RKO (cell line): ENCODE measurements around the gene LONRF3.
A peak's percentile ranks its signal among the peaks of the same experiment; 100 is the strongest.
"Not testable (repeated sequence)": the region's sequence is repeated elsewhere in the genome, so short reads cannot be mapped to it uniquely, and the experiment has no call there.

Experiments
- DNase-seq: peaks from one replicate; pipeline ENCODE4 v3.0.0-alpha.2; 2016; ENCODE audit warnings: low spot score

Gene LONRF3

DNA sequence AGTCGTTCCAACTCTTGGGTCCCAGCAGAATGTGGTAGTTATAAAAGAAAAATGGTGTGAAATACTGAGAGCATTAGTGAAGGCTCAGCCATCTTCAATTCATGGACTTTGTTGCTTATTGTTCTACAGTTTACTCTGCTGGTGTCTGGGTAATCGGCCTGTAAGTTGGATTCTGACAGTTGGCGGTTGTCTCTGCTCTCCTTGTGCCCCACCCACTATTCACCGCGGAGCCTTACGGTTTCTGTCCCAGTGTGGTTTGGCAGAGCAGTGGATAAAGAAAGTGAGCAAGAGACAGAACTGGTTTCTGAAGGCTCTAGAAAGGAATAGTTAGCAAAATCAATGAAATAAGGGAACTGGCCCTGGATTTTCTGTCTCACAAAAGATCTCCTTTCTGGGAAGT is 9.1 kb downstream of the LONRF3 start:
- DNase-seq = no peak

DNA sequence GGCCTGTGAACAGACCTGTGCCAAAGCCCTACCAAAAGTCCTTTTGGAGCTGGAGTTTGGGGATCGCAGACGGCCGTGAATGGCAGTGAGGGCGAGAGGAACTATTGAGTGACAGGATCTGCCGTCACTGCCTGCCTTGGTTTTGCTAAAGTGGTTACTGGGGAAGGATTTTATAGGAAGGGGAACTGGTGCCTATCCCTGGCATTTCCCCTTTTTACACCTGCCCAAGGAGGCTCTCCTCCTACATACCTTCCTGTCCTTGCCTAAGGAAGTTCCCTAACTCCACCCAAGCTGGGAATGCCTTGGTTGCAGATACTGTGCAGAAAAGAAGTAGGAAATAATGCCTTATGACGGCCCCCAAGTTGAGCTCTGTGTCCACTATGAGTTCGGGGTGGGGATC is 14.5 kb downstream of the LONRF3 start:
- no peak for DNase-seq

DNA sequence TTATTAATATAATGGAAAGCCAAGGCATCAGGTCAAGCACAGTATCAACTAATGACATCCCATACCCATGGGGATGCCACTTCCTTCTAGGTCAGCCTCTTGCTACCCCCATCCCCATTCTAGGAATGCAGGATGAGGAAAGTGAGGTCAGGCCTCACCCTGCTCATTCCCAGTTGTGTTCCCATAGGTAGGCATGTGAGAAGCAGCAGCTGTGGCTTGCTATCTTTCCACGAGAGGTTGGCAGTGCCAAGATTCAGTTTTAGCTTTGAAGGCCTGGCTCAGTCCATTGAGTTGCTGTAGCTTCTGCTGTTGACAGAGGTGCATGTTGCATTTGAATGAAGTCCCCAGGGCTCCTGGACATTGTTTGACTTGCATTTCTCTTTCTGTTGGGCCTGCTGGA is 15.5 kb downstream of the LONRF3 start:
- DNase-seq = no peak

DNA sequence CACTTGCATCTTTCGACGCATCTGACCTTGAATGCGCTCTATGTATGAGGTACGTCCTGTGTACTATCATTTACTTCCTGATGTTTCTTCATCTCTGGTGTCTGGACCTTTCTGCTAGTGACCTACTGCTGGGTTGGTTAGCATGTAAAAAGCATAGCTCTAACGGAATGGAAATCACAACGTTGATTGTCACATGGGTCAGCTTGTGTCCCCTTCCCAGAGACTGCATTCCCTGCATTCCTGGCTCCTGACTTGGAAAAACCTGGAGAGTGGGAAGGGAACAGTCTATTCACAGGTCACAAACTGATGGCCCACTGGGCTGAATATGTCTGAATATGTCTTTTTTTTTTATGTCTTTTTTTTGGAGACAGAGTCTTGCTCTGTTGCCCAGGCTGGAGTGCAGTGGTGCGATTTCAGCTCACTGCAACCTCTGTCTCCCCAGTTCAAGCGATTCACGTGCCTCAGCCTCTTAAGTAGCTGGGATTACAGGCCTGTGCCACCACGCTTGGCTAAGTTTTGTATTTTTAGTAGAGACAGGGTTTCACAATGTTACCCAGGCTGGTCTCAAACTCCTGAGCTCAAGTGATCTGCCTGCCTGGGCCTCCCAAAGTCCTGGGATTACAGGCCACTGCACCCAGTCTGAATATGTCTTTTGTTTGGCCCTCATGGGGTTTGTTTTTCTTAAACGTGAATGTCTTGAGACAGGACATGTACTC is 16.3 kb downstream of the LONRF3 start:
- DNase-seq = no peak

DNA sequence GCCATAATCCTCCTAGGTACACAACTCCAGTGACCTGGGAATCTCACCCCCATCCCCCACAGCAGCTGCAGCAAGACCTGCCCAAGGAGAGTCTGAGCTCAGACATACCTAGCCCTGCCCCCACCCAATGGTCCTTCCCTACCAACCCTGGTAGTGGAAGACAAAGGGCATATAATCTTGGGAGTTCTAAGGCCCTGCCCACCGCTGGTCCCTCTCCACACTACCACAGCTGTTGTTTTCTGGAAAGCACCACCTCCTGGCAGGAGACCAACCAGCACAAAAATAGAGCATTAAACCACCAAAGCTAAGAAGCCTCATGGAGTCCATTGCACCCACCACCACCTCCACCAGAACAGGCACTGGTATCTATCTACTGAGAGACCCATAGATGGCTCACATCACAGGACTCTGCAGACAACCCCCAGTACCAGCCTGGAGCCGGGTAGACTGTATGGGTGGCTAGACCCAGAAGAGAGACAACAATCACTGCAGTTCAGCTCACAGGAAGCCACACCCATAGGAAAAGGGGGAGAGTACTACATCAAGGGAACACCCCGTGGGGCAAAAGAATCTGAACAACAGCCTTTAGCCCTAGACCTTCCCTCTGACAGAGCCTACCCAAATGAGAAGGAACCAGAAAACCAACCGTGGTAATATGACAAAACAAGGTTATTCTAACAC is 18.2 kb downstream of the LONRF3 start:
- DNase-seq = not testable (repeated sequence)

DNA sequence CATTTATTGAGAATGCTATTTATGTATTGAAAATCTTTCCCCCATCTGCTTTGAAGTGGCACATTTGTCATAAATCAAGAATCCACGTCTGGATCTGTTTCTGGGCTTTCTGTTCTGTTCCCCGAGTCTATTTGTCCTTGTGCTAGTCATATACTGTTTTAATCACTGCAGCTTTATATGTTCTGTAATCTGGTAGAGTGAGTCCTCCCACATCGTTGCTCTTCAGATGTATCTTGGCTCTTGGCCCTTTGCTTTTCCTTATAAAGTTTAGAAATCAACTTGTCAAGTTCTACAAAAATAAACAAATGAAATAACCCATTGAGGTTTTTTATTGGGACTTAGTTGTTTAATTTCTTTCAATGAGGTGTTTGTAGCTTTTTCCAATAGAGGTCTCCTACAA is 29.0 kb downstream of the LONRF3 start:
- no peak for DNase-seq

DNA sequence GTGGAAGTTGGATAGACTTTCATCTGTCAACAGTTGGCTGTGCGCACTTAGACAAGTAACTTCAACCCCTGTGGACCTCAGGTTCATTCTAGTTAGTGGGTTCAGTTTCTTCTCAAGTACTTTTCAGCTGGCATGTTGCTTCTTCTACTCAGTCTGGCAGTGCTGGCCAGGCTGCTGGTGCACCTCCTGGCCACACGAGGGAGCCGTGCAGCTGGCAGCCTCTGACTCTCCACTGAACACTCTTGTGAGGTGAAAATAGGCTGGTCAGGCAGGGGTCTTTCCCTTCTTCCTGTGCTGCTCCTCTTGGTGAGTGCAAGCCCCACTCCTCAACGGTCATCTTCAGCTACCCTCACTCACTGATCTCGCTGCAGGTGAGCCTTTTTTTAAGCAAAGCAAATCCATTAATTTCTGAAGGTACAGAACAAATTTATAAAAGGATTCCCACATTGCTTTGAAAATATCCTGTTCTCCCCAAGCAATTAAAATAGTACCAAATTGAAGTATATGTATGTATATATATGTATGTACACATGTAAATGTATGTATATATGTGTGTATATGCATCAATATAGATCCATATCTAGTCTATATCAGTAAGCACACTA is 30.6 kb downstream of the LONRF3 start:
- DNase-seq = peak; percentile 68

DNA sequence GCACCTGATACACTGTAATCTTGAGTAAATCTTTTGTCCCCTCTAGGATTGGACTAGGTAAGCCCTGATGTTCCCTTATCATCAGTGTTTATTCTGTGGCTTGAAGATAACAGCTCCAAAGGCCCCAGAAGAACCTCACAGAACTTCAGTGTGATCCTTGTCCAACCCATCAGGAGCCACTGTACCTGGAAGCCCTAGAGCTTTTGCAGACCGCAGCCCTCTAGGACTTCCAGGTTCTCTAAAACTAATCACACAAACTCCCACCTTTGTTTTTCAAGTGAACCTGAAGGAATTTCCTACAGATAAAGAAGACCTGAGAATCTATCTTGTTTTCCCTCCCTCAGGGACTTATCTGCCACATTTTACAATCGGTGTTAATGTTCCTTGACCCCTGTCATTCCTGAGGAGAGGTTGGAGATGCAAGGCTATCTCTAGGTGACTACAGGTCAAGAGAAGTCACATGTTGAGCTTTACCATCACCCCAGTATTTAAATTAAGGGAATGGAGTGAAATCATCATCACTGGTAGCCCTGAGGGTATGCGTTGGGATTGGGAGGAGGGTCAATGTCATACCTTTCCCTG is 32.9 kb downstream of the LONRF3 start:
- DNase-seq = no peak

DNA sequence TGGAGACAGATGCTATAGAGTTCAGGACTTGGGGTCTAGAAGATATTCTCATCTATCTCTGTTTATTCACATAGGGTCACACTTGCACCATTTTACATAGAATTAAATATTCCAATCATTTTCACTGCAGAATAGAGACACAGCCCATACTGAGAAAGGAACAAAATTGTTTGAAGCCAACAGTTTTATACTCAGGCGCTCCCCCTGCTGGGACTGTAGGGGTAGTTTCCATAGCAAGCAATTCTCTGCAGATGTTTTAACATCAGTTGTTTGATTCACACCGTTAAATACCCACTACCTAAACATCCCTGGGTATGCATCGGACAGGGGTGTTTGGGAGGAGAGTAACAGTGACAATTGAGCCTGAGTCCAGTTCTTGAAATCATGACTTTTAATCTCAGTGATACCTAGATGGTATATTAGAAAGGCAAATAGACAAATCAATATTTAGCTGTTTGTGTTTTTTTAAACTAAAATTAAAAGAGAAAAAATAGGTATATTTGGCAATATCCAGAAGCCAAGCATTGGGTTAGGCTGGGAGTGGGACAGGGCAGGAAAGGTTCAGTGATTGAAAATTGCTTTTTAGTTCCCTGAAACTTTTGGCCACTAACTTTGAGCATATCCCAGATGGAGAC is 33.8 kb downstream of the LONRF3 start:
- peak; percentile 50 for DNase-seq

DNA sequence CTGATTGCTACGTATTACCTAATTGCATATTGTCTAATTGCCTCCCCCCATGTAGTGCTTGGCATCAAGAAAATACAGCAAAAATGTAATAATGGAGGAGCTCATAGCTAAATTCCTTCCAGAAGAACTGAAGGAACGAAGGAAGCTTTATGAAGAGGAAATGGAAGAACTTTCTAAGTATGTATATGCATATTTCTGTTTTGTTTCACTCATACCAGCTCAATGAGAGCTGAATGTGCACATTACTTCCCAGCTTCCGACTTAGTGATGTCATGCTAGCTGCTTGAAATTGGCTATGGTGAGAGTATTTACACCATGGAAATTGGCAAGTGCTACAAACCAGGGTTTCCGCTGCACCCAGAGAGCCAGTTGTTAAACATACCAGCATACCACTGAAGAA is 34.7 kb downstream of the LONRF3 start:
- no peak for DNase-seq

DNA sequence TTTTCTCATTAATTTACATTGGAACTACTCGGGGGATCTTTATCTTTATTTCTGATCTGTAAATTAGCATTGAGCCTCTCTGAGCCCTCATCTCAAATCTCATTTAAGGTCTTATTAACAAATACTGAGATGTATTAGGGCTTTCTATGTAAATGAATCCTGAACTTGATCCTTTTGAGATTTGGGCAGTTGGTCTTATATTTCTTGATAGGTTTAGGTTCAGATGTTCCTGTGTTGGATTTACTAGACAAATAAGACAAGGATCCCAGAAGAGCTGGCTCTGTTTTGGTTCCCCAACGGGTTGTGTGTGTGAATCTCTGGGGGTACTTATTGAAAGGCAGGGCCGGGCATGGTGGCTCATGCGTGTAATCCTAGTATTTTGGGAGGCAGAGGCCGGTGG is 36.1 kb downstream of the LONRF3 start:
- no peak for DNase-seq

DNA sequence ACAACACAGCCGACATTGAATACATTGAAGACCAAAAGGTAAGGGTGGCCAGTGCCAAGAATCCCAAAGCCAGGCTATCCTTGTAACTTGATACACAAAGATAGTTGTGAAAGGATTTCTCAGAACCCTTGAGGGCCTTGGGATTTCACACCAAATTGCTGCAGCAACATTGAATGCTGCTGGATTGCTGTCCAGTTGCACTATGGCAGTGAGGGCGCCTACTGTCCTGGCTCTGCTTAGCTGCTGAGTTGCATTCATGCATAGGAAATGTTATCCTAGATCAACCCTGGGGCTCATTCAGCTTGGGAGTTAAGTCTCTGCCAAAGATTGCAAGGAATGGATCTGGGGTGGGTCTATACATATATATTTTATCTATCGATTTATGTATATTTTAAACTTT is 38.7 kb downstream of the LONRF3 start:
- DNase-seq = no peak

DNA sequence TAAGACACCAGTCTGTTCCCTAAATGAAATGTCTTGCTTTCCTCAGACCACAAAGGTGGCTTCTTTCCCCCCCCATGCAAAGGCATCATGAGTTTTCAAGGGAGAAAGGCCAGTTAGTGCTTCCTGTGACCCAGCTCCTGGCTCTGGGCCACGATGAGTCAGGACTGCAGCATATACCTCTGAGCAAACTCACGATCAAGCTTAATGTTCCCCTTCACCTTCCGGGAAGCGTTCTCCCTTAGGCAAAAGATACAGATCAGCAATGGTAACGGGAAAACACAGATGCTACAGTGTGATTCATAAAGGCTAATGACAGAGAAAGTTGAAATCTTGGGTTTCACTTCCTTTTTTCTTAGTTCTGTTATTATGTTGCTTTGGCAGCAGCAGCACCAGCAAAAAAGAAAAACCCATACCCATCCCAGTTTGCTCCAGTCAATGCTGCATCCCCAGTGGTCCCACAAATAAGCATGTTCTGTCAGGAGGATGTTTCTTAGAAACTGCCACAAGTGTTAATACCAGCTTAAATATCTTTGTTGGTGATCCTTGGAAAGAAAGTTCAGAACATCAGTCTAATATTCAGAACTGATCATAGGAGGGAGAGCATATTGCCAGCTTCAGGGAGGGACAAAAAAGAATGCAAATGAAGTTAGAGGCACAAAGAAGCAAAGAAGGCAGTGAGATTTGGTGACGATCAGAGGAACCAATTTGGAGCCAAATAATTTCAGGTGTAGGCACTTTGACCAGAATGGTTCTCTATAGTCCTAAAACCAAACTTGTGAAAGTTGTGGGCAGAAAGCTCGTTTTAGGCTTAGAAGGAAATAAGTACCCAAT is 41.2 kb downstream of the LONRF3 start:
- DNase-seq = peak; percentile 89

DNA sequence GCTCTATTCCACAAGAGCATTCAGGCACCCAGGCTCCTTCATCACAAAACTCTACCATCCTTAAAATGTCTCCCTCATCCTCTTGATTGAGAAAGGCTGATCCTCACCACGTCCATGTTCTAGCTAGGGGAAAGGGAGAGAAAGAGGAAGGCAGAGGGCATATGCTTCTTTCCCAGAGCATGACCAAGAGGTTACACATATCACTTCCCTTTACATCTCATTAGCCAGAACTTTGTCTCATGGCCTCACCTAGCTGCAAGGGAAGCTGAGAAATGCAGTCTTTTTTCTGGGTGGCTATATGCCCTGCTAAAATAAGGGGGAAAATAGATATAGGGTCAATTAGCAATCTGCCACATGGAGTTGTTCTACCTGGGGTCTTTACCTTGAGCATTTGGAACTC is 42.7 kb downstream of the LONRF3 start:
- no peak for DNase-seq

DNA sequence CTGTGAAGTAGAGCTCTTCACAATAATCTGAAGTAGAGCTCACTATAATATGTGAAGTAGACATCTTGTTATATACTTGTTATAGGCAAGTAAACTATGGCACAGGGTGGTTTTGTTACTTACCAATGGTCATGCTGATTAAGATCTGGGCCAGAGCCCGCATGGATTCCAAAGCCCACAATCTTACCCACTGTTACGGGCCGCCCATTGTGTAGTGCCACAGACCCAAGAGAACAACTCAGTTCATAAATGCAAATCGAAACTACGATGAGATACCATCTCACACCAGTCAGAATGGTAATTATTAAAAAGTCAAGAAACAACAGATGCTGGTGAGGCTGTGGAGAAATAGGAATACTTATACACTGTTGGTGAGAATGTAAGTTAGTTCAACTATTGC is 51.5 kb downstream of the LONRF3 start:
- DNase-seq = no peak

DNA sequence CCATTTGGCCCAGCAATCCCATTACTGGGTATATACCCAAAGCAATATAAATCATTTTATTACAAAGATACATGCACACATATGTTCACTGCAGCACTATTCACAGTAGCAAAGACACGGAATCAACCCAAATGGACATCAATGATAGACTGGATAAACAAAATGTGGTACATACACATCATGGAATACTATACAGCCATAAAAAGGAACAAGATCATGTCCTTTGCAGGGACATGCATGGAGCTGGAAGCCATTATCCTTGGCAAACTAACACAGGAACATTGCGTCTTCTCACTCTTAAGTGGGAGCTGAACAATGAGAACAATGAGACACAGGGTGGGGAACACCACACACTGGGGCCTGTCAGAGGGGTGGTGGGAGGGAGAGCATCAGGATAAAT is 51.9 kb downstream of the LONRF3 start:
- DNase-seq = not testable (repeated sequence)

DNA sequence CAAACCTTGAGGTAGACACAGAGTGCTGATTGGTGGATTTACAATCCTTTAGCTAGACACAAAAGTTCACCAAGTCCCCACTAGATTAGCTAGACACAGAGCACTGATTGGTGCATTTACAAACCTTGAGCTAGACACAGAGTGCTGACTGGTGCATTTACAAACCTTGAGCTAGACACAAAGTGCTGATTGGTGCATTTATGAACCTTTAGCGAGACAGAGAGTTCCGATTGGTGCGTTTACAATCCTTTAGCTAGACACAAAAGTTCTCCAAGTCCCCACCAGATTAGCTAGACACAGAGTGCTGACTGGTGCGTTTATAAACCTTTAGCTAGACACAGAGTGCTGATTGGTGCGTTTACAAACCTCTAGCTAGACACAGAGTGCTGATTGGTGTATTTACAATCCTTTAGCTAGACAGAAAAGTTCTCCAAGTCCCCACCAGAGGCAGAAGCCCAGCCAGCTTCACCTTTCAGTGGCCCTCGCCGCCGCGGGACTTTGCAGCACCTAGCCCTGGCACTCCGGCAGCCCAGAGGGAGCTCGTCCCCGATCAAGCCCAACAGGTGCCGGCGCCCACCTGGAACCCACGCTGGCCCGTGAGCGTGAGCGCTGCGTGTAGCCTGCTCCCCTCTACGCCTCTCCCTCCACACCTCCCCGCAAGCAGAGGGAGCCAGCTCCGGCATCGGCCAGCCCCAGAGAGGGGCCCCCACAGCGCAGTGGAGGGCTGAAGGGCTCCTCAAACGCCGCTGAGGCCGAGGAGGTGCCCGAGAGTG is 53.7 kb downstream of the LONRF3 start:
- not testable (repeated sequence) for DNase-seq

DNA sequence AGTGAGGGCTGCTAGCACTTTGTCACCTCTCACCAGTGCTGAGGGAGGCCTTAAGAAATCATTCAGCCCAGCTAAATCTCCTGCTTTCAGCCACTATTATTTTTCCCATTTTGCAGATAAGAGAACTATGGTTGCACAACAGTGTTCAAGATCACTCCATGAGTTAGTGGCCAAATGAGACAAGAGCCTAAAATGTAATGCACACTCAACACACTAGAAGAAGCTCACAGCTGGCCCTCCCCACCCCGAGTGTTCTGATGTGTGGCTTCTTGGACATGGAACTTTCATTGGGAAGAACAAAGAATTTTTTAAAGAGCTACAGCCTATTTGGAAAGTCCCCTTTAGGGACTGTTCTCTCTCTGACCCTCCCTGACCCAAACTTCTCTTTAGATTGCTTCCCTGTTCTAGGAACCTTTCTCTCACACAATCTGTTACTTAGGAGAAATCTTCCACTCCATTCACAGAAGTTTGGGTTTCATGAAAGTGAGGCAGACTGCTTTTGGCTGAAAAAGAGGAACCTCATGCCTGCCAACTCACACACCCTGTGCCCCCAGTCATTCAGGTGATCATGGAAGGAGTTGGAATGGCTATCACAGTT is 54.4 kb downstream of the LONRF3 start:
- DNase-seq = no peak

DNA sequence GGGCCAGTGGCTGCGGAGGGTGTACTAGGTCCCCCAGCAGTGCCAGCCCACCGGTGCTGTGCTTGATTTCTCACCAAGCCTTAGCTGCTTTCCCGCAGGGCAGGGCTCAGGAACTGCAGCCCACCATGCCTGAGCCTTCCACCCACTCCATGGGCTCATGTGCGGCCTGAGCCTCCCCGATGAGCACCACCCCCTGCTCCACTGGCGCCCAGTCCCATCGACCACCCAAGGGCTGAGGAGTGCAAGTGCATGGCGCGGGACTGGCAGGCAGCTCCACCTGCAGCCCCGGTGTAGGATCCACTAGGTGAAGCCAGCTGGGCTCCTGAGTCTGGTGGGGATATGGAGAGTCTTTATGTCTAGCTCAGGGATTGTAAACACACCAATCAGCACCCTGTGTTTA is 55.2 kb downstream of the LONRF3 start:
- DNase-seq = not testable (repeated sequence)

DNA sequence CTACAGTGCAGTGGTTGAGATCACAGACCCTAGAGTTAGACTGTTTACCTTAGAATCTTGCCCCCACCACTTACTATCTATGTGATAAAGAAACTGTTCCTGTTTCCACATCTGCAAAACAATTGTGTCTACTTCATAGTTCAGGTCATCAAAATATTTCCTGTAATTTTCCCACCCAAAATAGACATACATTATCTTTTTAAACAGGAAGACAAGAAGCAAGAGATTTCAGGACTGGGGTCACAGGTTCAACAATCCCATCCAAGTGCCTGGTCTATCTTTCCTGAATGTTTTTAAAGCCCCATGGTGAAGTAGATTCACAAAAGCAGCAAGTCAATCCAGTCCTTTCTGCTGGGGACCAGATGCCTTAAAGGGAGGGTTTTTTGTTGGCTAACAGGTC is 56.6 kb downstream of the LONRF3 start:
- DNase-seq = no peak
